Osteoblast (primary cell): ENCODE results near the gene RAPGEF1. TPM values are rescaled to one million over a fixed set of nuclear protein-coding genes. Genes with fewer than 3 reads are reported as not detected.
A peak's percentile ranks its signal among the peaks of the same experiment; 100 is the strongest.

ENCODE experiments used
- DNase-seq: peaks from one replicate; pipeline ENCODE4 v3.0.0; 2011; ENCODE audit warnings: low spot score, mixed read lengths; ENCODE audit not compliant: insufficient read length; ENCODE audit errors: missing footprints
- H2AFZ ChIP-seq: 2 replicates; pipeline ENCODE4 v1.6.0; 2011; ENCODE audit warnings: mild to moderate bottlenecking, low read length
- H3K27ac ChIP-seq: 2 replicates; pipeline ENCODE4 v1.5.1; 2011; ENCODE audit warnings: mild to moderate bottlenecking, low read depth, low read length, moderate library complexity
- H3K27me3 ChIP-seq: 2 replicates; pipeline ENCODE4 v1.6.0; 2012; ENCODE audit warnings: mild to moderate bottlenecking, control low read depth, inconsistent platforms, low read length, moderate library complexity; ENCODE audit not compliant: insufficient read depth
- H3K36me3 ChIP-seq: 2 replicates; pipeline ENCODE4 v1.5.1; 2011; ENCODE audit warnings: mild to moderate bottlenecking, low read length, control low read depth, moderate library complexity; ENCODE audit not compliant: insufficient read depth
- H3K4me1 ChIP-seq: 2 replicates; pipeline ENCODE4 v1.5.1; 2011; ENCODE audit warnings: mild to moderate bottlenecking, low read length, control low read depth, moderate library complexity; ENCODE audit not compliant: insufficient read depth
- H3K4me2 ChIP-seq: 2 replicates; pipeline ENCODE4 v1.6.0; 2011; ENCODE audit warnings: mild to moderate bottlenecking, low read length; ENCODE audit not compliant: insufficient read depth
- H3K4me3 ChIP-seq: fragments of 200-600 bp; sonication (generic); 3 replicates; pipeline ENCODE4 v1.5.1; 2012; ENCODE audit warnings: mild to moderate bottlenecking, low read length, inconsistent platforms; ENCODE audit not compliant: insufficient read depth
- H3K79me2 ChIP-seq: 2 replicates; pipeline ENCODE4 v1.6.0; 2012; ENCODE audit warnings: mild to moderate bottlenecking, low read length, control low read depth, inconsistent platforms; ENCODE audit not compliant: insufficient read depth
- H3K9me3 ChIP-seq: 2 replicates; pipeline ENCODE4 v1.5.1; 2011; ENCODE audit warnings: low read depth, low read length, control low read depth
- H4K20me1 ChIP-seq: 2 replicates; pipeline ENCODE4 v1.6.0; 2012; ENCODE audit warnings: mild to moderate bottlenecking, low read length, control low read depth; ENCODE audit not compliant: insufficient read depth
- total RNA-seq: library from RNA; depleted of rRNA; stranded (reverse); fragments of >200 nt; gene quantifications from 2 replicates; pipeline ENCODE4 v1.2.3, GENCODE V29; 2012
- TF ChIP-seq, protein P1 (sequence below): IDR thresholded peaks from 2 replicates; pipeline ENCODE4 v1.5.1; 2011; ENCODE audit warnings: mild to moderate bottlenecking, low read depth, low read length, moderate library complexity; ENCODE audit errors: extremely low read depth

RAPGEF1 gene
- total RNA-seq, 1 donor: 34.7 TPM

DNA sequence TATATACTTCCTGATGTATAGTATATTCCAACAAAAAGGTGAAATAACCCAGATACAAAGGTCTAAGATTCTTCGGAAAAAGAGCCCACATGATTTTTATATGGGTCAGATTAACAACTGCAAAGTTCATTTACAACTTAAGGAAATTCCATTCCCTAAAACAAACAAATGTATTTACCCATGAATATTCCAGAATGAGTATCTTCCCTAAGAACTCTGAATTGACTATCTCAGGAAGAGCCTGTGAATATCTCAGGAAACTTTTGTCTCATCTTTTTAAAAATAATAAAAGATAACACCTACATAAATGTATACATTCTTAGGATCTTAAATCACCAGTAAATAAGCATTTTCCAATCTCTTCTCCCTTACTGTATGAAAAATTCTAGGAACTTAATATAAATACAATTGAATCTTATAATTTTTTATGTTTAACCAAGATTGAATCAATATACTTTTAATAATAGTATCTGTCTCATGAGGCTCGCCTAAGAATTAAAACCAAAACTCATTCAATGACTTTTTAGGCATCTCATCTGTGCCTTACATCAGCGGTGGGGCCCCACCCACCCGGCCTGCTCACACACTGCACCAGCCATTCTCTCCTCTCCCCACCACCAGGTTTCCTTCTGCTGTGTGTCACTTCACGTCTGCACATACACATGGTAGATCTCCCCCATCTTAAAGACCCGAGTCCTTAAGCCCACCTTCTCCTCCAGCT is 78.1 kb downstream of the RAPGEF1 start:
- H2AFZ ChIP-seq: no peak overlapping the region
- H4K20me1 ChIP-seq: peaks cover 11% of the 10 kb centered on the region
- H3K9me3 ChIP-seq: no peaks in the 10 kb centered on the region
- H3K4me2 ChIP-seq: no peak overlapping the region
- H3K4me1 ChIP-seq: peaks cover 19% of the 10 kb centered on the region
- TF ChIP-seq, protein P1, sequence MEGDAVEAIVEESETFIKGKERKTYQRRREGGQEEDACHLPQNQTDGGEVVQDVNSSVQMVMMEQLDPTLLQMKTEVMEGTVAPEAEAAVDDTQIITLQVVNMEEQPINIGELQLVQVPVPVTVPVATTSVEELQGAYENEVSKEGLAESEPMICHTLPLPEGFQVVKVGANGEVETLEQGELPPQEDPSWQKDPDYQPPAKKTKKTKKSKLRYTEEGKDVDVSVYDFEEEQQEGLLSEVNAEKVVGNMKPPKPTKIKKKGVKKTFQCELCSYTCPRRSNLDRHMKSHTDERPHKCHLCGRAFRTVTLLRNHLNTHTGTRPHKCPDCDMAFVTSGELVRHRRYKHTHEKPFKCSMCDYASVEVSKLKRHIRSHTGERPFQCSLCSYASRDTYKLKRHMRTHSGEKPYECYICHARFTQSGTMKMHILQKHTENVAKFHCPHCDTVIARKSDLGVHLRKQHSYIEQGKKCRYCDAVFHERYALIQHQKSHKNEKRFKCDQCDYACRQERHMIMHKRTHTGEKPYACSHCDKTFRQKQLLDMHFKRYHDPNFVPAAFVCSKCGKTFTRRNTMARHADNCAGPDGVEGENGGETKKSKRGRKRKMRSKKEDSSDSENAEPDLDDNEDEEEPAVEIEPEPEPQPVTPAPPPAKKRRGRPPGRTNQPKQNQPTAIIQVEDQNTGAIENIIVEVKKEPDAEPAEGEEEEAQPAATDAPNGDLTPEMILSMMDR: no peak
- no peak overlapping the region for H3K4me3 ChIP-seq
- DNase-seq: peak; percentile 72
- H3K79me2 ChIP-seq: peaks cover 61% of the 10 kb centered on the region
- H3K36me3 ChIP-seq: no peaks in the 10 kb centered on the region
- H3K27ac ChIP-seq: no peak overlapping the region
- H3K27me3 ChIP-seq: no peaks in the 10 kb centered on the region

DNA sequence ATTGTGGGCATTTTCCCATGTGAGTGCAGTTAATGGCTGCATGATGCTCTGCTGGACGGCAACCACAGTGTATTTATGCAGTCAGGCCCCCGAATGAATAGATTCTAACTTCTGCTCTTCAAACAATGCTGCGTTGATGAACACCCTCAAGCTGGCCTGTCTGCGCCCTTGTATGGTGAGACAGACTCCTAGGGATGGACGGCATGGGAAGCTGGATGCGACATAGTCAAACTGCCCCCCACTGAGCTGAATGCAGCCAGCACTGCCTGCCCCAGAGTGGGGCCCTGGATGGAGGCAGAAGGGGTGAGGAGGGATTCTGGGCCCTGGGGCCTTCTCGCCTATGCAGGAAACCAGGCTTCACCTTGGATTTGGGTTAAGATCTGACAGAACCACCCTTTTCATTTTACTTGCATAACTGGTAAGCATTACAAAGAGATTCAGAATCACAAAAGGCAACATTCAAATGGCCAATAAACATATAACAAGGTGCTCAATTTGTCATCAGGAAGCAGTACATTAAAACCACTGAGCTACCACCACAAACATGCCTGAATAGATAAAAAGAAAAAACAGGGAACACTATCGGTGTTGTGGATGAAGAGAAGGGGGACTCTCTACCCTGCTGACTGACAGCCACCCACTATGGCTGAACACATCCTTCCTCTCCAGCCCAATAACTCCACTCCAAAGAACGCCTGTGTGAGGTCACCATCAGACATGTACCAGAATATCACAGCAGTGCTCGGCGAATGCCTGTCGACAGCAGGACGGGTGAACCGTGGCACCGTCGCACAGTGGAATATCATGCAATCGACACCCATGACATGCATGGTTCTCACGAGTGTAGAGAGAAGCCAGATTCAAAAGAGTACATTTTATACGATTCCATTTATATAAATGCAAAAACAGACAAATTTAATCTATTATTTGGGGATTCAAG is 79.1 kb downstream of the RAPGEF1 start:
- Histone ChIP-seq H4K20me1 (peaks cover 15% of the 10 kb centered on the region), H3K4me2 (no peak overlapping the region), H3K27ac (no peak overlapping the region), H3K4me3 (no peak overlapping the region), H3K36me3 (no peaks in the 10 kb centered on the region), H3K4me1 (peaks cover 19% of the 10 kb centered on the region), H3K9me3 (no peaks in the 10 kb centered on the region), H3K79me2 (peaks cover 66% of the 10 kb centered on the region), H3K27me3 (no peaks in the 10 kb centered on the region), H2AFZ (no peak overlapping the region)
- no peak for DNase-seq
- TF ChIP-seq, protein P1: no peak

DNA sequence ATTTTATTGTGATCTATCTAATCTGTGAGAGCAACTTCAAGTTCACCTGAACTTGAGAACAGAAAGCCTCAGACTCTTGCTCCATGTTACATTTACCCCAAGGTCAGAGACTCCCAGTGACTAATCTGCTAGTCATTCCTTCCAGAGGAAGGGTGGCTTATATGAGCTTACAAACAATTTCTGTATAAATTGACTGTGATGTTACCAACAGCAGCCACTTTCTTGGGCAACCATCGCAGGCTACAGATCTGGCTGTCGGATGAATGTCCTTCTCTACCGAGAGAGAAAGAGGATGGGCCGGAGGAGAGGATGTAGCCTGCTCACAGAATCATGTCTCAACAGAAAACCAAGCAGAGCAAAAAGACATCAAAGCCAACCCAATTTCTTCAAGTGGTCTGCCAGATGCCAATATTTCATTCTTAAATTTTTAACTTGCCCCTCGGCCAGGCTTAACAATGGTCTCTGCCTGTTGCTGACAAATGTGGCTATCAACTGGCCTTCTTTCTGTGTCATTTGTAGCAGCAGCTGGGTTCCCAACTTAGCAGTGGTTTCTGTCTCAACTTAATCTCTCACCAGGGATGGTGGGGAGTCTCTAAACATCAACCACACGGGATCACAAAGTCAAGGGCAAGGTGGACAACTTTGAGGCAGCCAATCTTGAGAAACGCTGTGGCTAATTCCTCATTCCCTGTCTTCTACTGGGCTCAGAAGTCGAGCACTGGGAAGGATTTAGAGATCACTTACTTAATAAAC is 81.3 kb downstream of the RAPGEF1 start:
- peaks cover 19% of the 10 kb centered on the region for H3K4me1 ChIP-seq
- peaks cover 75% of the 10 kb centered on the region for H3K79me2 ChIP-seq
- TF ChIP-seq, protein P1: no peak
- H2AFZ ChIP-seq: no peak overlapping the region
- peak overlapping the region; percentile 67 for H3K27ac ChIP-seq
- H3K27me3 ChIP-seq: no peaks in the 10 kb centered on the region
- peak overlapping the region; percentile 60 for H3K4me2 ChIP-seq
- H4K20me1 ChIP-seq: peaks cover 16% of the 10 kb centered on the region
- no peaks in the 10 kb centered on the region for H3K9me3 ChIP-seq
- H3K36me3 ChIP-seq: no peaks in the 10 kb centered on the region
- H3K4me3 ChIP-seq: no peak overlapping the region
- DNase-seq: no peak
